Thyroid gland (tissue), 4 donors: ENCODE data around the gene STXBP1.

Experiments used
- POLR2A ChIP-seq, 2 donors: fragments of 450-650 bp; IDR thresholded peaks; one replicate each; pipeline ENCODE4 v1.6.1; 2017; ENCODE audit warnings: antibody characterized with exemption in 2 of 2, mild to moderate bottlenecking in 2 of 2, moderate library complexity in 1 of 2
- TF ChIP-seq, protein P1 (sequence below), 6 experiments: fragments of 200-600 bp in 3 of 6; fragments of 450-650 bp in 3 of 6; sonication (generic) in 3 of 6; IDR thresholded peaks; one replicate each; pipeline ENCODE4 v1.5.1; 2016 to 2019; ENCODE audit warnings: antibody characterized with exemption in 6 of 6, mild to moderate bottlenecking in 2 of 6, inconsistent platforms in 1 of 6, moderate library complexity in 1 of 6

DNA sequence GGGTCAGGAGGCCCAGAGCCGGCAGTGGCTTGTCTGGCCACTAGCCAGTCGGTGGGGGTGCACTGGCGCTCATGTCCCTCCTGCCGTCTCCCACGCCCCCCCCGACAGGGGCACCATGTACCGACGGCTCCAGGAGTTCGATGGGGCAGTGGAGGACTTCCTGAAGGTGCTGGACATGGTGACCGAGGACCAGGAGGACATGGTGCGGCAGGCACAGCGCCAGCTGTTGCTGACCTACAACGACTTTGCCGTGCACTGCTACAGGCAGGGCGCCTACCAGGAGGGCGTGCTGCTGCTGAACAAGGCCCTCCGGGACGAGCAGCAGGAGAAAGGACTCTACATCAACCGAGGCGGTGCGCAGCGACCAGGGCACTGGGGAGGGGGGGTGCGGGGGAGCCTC, 111.9 kb downstream of the STXBP1 start:
- TF ChIP-seq, protein P1, sequence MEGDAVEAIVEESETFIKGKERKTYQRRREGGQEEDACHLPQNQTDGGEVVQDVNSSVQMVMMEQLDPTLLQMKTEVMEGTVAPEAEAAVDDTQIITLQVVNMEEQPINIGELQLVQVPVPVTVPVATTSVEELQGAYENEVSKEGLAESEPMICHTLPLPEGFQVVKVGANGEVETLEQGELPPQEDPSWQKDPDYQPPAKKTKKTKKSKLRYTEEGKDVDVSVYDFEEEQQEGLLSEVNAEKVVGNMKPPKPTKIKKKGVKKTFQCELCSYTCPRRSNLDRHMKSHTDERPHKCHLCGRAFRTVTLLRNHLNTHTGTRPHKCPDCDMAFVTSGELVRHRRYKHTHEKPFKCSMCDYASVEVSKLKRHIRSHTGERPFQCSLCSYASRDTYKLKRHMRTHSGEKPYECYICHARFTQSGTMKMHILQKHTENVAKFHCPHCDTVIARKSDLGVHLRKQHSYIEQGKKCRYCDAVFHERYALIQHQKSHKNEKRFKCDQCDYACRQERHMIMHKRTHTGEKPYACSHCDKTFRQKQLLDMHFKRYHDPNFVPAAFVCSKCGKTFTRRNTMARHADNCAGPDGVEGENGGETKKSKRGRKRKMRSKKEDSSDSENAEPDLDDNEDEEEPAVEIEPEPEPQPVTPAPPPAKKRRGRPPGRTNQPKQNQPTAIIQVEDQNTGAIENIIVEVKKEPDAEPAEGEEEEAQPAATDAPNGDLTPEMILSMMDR (IDR thresholded peaks at IDR 0.05), result no peak
- TF ChIP-seq POLR2A (IDR thresholded peaks at IDR 0.05), result no peak
